ENCODE results near the gene LAGE3. TPM values are rescaled to one million over a fixed set of nuclear protein-coding genes. Genes with fewer than 3 reads are reported as not detected.
A peak's percentile ranks its signal among the peaks of the same experiment; 100 is the strongest.

LAGE3 gene
- total and polyA plus RNA-seq, 2 of the 13 experiments (the other 11 are each of a cell fraction or from before 2014, with no cell fraction given), result 7.6 to 12.7 TPM

GRCh38 chrX:154513716-154514115, 34.6 kb upstream of the LAGE3 start:
- no peaks in the 10 kb centered on the region for H3K36me3 ChIP-seq (replicated peaks in 1 of 2; ENCODE audit: control insufficient read depth in 1 of 2, insufficient read depth in 2 of 2, low read length in 2 of 2)
- no peak overlapping the region for H3K4me3 ChIP-seq (replicated peaks in 1 of 3; ENCODE audit: insufficient read depth in 1 of 3, low read depth in 2 of 3, low read length in 3 of 3)
- no TSS peak for BruUV-seq (replicated peaks)
- peaks cover 25% of the 10 kb centered on the region for H3K4me1 ChIP-seq (ENCODE audit: insufficient read depth, low read length)
- ChIA-PET CTCF (ENCODE audit: low intra/inter-chr PET ratio, low total read pairs) (no interaction called here), POLR2A (interaction anchor here (1.0 to 1.6 kb wide), 3 partner anchors 13 to 144 kb away, joined by 3 to 5 read pairs (median 3); partner anchors contain the start of gene SLC10A3)
- in situ Hi-C loops (cut with HindIII; ENCODE audit: extremely low pct_ligation_motif_present, low pct_unique_long_range_greater_than_20kb) (no loop called here), intact Hi-C loops (cut with micrococcal nuclease; ENCODE audit: unreplicated experiment) (no loop called here)
- no peak overlapping the region for H3K4me2 ChIP-seq (ENCODE audit: low read depth, low read length)
- no peak overlapping the region for H3K27ac ChIP-seq (ENCODE audit: extremely low read length, insufficient read depth, low read length)
- H3K9me3 ChIP-seq (ENCODE audit: low read length), result no peaks in the 10 kb centered on the region
- H2AFZ ChIP-seq (ENCODE audit: low read length), result no peak overlapping the region
- no peaks in the 10 kb centered on the region for H3K79me2 ChIP-seq (ENCODE audit: insufficient read depth, low read length)
- DNase-seq (ENCODE audit: low spot score) (no peak), FAIRE-seq (no peak), ATAC-seq (no peak)
- WGBS (ENCODE audit: low lambda C conversion rate), result 90% methylated on average over 2 of the region's 2 CpGs
- no peak overlapping the region for H3K9ac ChIP-seq (ENCODE audit: insufficient read depth, low read depth, low read length)
- no peaks in the 10 kb centered on the region for H4K20me1 ChIP-seq (ENCODE audit: insufficient read depth, low read length)
- H3K27me3 ChIP-seq (ENCODE audit: control insufficient read depth in 1 of 2, insufficient read depth in 2 of 2, low read length in 2 of 2), result no peaks in the 10 kb centered on the region
- TF ChIP-seq NR2F6 (IDR thresholded peaks at IDR 0.05) (peak; percentile 61), NR2F6 (CRISPR knock-in tag; IDR thresholded peaks at IDR 0.05) (no peak), NR2F2 (IDR thresholded peaks at IDR 0.05; ENCODE audit: borderline replicate concordance, low read depth) (peak; percentile 39; the same call in 1 of the 2 replicates), NFYB (CRISPR knock-in tag; IDR thresholded peaks at IDR 0.05) (no peak), SRSF4 (IDR thresholded peaks at IDR 0.05; ENCODE audit: low read depth, low read length, poor library complexity, severe bottlenecking) (no peak)

GRCh38 chrX:154512879-154513553, 33.9 kb upstream of the LAGE3 start:
- FAIRE-seq, result no peak
- in situ Hi-C loops (cut with HindIII; ENCODE audit: extremely low pct_ligation_motif_present, low pct_unique_long_range_greater_than_20kb), result no loop called here
- intact Hi-C loops (cut with micrococcal nuclease; ENCODE audit: unreplicated experiment), result no loop called here

More at GRCh38 chrX:154512879-154513553, 33.9 kb upstream of the LAGE3 start:
- H3K36me3 ChIP-seq (replicated peaks in 1 of 2; ENCODE audit: control insufficient read depth in 1 of 2, insufficient read depth in 2 of 2, low read length in 2 of 2), result no peaks in the 10 kb centered on the region
- ChIA-PET POLR2A (interaction anchor here (1.5 to 1.6 kb wide), 2 partner anchors 14 to 23 kb away, joined by 3 to 5 read pairs; partner anchors contain the start of gene SLC10A3), CTCF (ENCODE audit: low intra/inter-chr PET ratio, low total read pairs) (no interaction called here)
- H3K4me2 ChIP-seq (ENCODE audit: low read depth, low read length), result no peak overlapping the region
- H3K4me3 ChIP-seq (replicated peaks in 1 of 3; ENCODE audit: insufficient read depth in 1 of 3, low read depth in 2 of 3, low read length in 3 of 3), result no peak overlapping the region
- peaks cover 19% of the 10 kb centered on the region for H3K4me1 ChIP-seq (ENCODE audit: insufficient read depth, low read length)
- ATAC-seq, result no peak
- DNase-seq (ENCODE audit: low spot score), result no peak
- no peaks in the 10 kb centered on the region for H3K79me2 ChIP-seq (ENCODE audit: insufficient read depth, low read length)
- H3K9me3 ChIP-seq (ENCODE audit: low read length), result no peaks in the 10 kb centered on the region
- H3K27ac ChIP-seq (ENCODE audit: extremely low read length, insufficient read depth, low read length), result no peak overlapping the region
- H4K20me1 ChIP-seq (ENCODE audit: insufficient read depth, low read length), result no peaks in the 10 kb centered on the region
- no peak overlapping the region for H2AFZ ChIP-seq (ENCODE audit: low read length)
- WGBS (ENCODE audit: low lambda C conversion rate), result 95% methylated on average over 10 of the region's 16 CpGs
- BruUV-seq (replicated peaks), result no TSS peak
- no peak overlapping the region for H3K9ac ChIP-seq (ENCODE audit: insufficient read depth, low read depth, low read length)
- TF ChIP-seq BHLHE40 (IDR thresholded peaks at IDR 0.05; ENCODE audit: low read length) (no peak), ZBTB4 (CRISPR knock-in tag; IDR thresholded peaks at IDR 0.05; ENCODE audit: borderline replicate concordance) (no peak), FOXO1 (CRISPR knock-in tag; IDR thresholded peaks at IDR 0.05) (no peak), CREM (IDR thresholded peaks at IDR 0.05) (no peak), CREM (CRISPR knock-in tag; IDR thresholded peaks at IDR 0.05) (no peak), ZFP37 (CRISPR knock-in tag; IDR thresholded peaks at IDR 0.05; ENCODE audit: borderline replicate concordance) (no peak), ZNF280B (CRISPR knock-in tag; IDR thresholded peaks at IDR 0.05; ENCODE audit: borderline replicate concordance) (no peak)
- H3K27me3 ChIP-seq (ENCODE audit: control insufficient read depth in 1 of 2, insufficient read depth in 2 of 2, low read length in 2 of 2), result no peaks in the 10 kb centered on the region
